ENCODE data around the gene AMOTL1.

Gene AMOTL1

DNA sequence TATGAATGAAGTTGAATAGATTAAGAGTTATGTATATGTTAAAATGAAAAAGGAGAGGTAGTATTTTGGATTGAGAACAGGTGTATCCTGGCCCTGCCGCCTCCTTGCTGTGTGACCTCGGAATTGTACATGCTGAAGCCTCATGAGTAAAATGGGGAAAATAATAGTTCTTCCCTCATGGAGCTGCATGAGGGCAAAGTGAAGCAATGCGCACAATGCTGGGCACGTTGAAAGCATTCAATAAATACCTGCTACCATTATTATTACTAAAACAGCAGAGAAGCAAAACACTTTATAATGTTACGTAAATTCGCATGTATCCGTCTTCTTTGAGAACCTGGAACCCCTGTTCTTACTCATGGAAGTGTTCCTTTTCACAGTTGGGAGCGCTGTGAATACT is 5.7 kb downstream of the AMOTL1 start:
- WGBS (ENCODE audit: extremely low coverage, insufficient coverage, low lambda C conversion rate), result no CpG with 5 or more reads among the region's 8 CpGs
- Histone ChIP-seq H2BK15ac (replicated peaks; ENCODE audit: low read depth) (no peak overlapping the region), H2BK5ac (ENCODE audit: low read length) (no peak overlapping the region), H4K8ac (ENCODE audit: low read depth, low read length) (no peak overlapping the region), H3K9ac (ENCODE audit: low read length) (no peak overlapping the region), H2BK120ac (ENCODE audit: low read depth, low read length) (no peak overlapping the region), H3K4me1 (ENCODE audit: control insufficient read depth, low read depth, low read length) (peaks cover 26% of the 10 kb centered on the region), H3K27ac (ENCODE audit: low read depth, low read length) (no peak overlapping the region), H2AK5ac (ENCODE audit: low read length) (no peak overlapping the region), H3K4ac (ENCODE audit: low read depth, low read length) (no peak overlapping the region), H3K4me2 (ENCODE audit: low read length) (no peak overlapping the region), H3K23ac (ENCODE audit: low read length) (no peak overlapping the region), H3K79me2 (ENCODE audit: control insufficient read depth, insufficient read depth, low read length) (peaks cover 91% of the 10 kb centered on the region), H3K36me3 (ENCODE audit: control insufficient read depth, insufficient read depth, low read length) (no peaks in the 10 kb centered on the region), H3K18ac (ENCODE audit: low read length) (no peak overlapping the region), H3K27me3 (ENCODE audit: insufficient read depth, low read length, poor library complexity) (no peaks in the 10 kb centered on the region), H3K56ac (ENCODE audit: low read length) (no peak overlapping the region), H4K5ac (ENCODE audit: low read length) (no peak overlapping the region), H3K4me3 (ENCODE audit: low read length) (no peak overlapping the region), H3K79me1 (ENCODE audit: low read length) (peaks cover 10% of the 10 kb centered on the region)
- no peak for DNase-seq

DNA sequence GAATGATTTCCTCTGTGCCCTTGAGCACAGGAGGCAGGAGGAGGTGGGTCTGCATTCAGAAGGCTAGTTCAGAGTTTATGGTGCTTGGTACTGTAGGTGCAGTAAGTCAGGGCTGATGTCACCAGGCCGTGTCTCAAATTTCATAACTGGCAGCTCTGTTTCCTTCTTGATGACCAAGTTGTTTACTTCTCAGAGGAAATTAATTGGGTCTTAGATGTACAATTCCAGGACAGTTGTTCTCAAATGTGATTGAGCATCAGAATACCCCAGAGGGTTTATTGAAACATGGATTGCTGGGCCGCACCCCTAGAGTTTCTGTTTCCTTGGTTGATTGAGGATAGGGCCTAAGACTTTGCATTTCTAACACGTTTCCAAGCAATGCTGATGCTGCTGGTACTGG is 6.2 kb downstream of the AMOTL1 start:
- H3K4me3 ChIP-seq (ENCODE audit: low read length), result no peak overlapping the region
- H3K18ac ChIP-seq (ENCODE audit: low read length), result no peak overlapping the region
- H3K9ac ChIP-seq (ENCODE audit: low read length), result no peak overlapping the region
- H2BK5ac ChIP-seq (ENCODE audit: low read length), result no peak overlapping the region
- WGBS (ENCODE audit: extremely low coverage, insufficient coverage, low lambda C conversion rate), result no CpG with 5 or more reads among the region's 3 CpGs
- no peak overlapping the region for H4K8ac ChIP-seq (ENCODE audit: low read depth, low read length)
- H3K36me3 ChIP-seq (ENCODE audit: control insufficient read depth, insufficient read depth, low read length), result no peaks in the 10 kb centered on the region
- no peak overlapping the region for H3K4me2 ChIP-seq (ENCODE audit: low read length)
- H3K27ac ChIP-seq (ENCODE audit: low read depth, low read length), result no peak overlapping the region
- peaks cover 10% of the 10 kb centered on the region for H3K79me1 ChIP-seq (ENCODE audit: low read length)
- no peak overlapping the region for H3K23ac ChIP-seq (ENCODE audit: low read length)
- H4K5ac ChIP-seq (ENCODE audit: low read length), result no peak overlapping the region
- peaks cover 91% of the 10 kb centered on the region for H3K79me2 ChIP-seq (ENCODE audit: control insufficient read depth, insufficient read depth, low read length)
- no peaks in the 10 kb centered on the region for H3K27me3 ChIP-seq (ENCODE audit: insufficient read depth, low read length, poor library complexity)
- H3K56ac ChIP-seq (ENCODE audit: low read length), result no peak overlapping the region
- H2BK120ac ChIP-seq (ENCODE audit: low read depth, low read length), result no peak overlapping the region
- H2AK5ac ChIP-seq (ENCODE audit: low read length), result no peak overlapping the region
- no peak overlapping the region for H2BK15ac ChIP-seq (replicated peaks; ENCODE audit: low read depth)
- H3K4ac ChIP-seq (ENCODE audit: low read depth, low read length), result no peak overlapping the region
- peaks cover 26% of the 10 kb centered on the region for H3K4me1 ChIP-seq (ENCODE audit: control insufficient read depth, low read depth, low read length)
- DNase-seq, result no peak

DNA sequence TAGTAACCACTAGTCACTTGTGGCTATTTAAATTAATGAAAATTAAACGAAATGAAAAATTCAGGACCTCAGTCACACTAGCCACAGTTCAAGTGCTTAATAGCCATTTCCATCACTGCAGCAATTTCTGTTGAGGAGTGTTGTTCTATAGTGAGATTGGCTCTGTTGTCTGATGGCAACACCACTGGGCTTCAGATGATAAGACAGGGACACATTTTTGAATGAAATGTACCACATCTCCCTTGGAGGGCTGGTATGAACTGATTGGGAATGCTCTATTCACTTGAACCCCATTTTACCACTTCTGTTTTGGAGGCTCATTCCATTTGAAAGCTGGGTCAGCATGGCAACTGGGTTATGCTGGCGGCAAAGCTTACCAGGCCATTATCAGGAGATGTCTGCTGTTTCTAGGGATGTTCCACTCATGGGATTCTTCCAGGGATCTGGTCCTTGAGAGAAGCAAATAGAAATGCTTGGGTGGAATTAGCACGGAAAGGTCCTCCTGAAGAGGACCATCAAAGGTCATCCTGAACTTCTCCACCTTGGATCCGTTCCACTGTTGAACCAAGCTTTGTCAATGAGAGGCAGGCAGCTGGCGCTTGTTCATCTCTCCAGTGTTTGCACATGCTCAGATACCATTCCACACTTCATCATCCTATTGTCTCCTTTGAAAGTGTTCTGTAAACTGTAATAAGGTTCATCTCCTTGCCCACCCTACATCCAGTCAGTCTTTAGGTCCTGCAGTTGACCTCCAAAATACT is 7.6 kb downstream of the AMOTL1 start:
- peaks cover 89% of the 10 kb centered on the region for H3K79me2 ChIP-seq (ENCODE audit: control insufficient read depth, insufficient read depth, low read length)
- no peak overlapping the region for H3K4ac ChIP-seq (ENCODE audit: low read depth, low read length)
- no peak overlapping the region for H2BK5ac ChIP-seq (ENCODE audit: low read length)
- no peak overlapping the region for H2BK120ac ChIP-seq (ENCODE audit: low read depth, low read length)
- H3K27me3 ChIP-seq (ENCODE audit: insufficient read depth, low read length, poor library complexity), result no peaks in the 10 kb centered on the region
- no peak overlapping the region for H2AK5ac ChIP-seq (ENCODE audit: low read length)
- H3K56ac ChIP-seq (ENCODE audit: low read length), result peak overlapping the region; percentile 0
- H3K4me1 ChIP-seq (ENCODE audit: control insufficient read depth, low read depth, low read length), result peaks cover 28% of the 10 kb centered on the region
- H3K23ac ChIP-seq (ENCODE audit: low read length), result no peak overlapping the region
- H3K79me1 ChIP-seq (ENCODE audit: low read length), result peaks cover 10% of the 10 kb centered on the region
- H3K9ac ChIP-seq (ENCODE audit: low read length), result no peak overlapping the region
- no peak overlapping the region for H4K8ac ChIP-seq (ENCODE audit: low read depth, low read length)
- no peak overlapping the region for H3K4me3 ChIP-seq (ENCODE audit: low read length)
- H3K36me3 ChIP-seq (ENCODE audit: control insufficient read depth, insufficient read depth, low read length), result no peaks in the 10 kb centered on the region
- no peak overlapping the region for H2BK15ac ChIP-seq (replicated peaks; ENCODE audit: low read depth)
- DNase-seq, result no peak
- no peak overlapping the region for H3K18ac ChIP-seq (ENCODE audit: low read length)
- no CpG with 5 or more reads among the region's 5 CpGs for WGBS (ENCODE audit: extremely low coverage, insufficient coverage, low lambda C conversion rate)
- no peak overlapping the region for H3K27ac ChIP-seq (ENCODE audit: low read depth, low read length)
- peak overlapping the region; percentile 4 for H3K4me2 ChIP-seq (ENCODE audit: low read length)
- no peak overlapping the region for H4K5ac ChIP-seq (ENCODE audit: low read length)

DNA sequence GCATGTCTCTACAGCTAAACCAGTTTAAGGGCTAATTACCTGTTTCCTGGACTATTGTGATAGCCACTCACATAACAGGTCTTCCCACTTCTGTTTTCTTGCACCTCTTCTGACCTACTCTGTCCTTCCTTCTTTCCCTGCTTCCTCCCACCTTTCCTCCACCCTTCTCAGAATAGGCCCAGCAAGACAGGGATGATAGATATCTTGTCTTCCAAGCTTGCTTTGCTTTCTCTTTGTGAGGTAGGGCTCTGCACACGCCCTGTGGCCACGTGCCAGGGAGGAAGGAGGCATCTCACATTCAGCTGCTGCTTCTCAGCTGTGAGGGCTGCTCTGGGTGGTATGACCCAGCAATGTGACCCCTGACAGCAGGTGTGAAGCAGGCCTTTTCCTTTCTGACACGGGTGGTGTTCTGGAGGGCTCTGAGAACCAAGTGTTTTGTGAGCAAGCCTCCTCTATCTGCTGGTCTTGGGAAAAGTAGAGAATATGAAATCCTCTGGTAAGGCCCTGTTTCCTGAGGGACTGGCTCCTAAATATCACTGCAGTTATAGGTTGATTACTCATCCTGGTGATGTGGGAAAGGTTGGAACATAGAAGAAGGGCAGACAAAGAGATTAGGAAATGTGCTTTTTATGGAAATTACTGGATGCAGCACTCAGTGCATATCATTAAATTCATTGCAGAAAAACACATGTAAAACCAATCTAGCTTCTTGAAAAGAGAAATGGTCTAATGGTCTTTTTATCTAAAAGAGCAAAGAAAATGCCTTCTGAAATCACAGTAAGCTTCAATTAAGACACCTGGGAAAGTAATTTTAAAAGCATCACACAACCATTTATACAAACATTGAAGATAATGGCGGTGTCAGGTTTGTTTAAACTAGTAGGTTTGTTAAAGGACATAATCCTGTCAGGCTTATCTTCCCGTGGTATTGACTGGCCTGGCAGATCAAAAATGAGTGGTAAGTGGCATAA is 8.5 kb downstream of the AMOTL1 start:
- H3K4me2 ChIP-seq (ENCODE audit: low read length), result no peak overlapping the region
- no peak overlapping the region for H3K4me3 ChIP-seq (ENCODE audit: low read length)
- H3K4ac ChIP-seq (ENCODE audit: low read depth, low read length), result no peak overlapping the region
- H2BK120ac ChIP-seq (ENCODE audit: low read depth, low read length), result no peak overlapping the region
- H3K79me1 ChIP-seq (ENCODE audit: low read length), result peaks cover 10% of the 10 kb centered on the region
- no peak overlapping the region for H3K27ac ChIP-seq (ENCODE audit: low read depth, low read length)
- H3K4me1 ChIP-seq (ENCODE audit: control insufficient read depth, low read depth, low read length), result peaks cover 26% of the 10 kb centered on the region
- H2BK5ac ChIP-seq (ENCODE audit: low read length), result no peak overlapping the region
- H3K36me3 ChIP-seq (ENCODE audit: control insufficient read depth, insufficient read depth, low read length), result no peaks in the 10 kb centered on the region
- H3K56ac ChIP-seq (ENCODE audit: low read length), result peak overlapping the region; percentile 0
- H3K23ac ChIP-seq (ENCODE audit: low read length), result no peak overlapping the region
- H4K8ac ChIP-seq (ENCODE audit: low read depth, low read length), result no peak overlapping the region
- DNase-seq, result peak; percentile 86
- H3K18ac ChIP-seq (ENCODE audit: low read length), result no peak overlapping the region
- H2AK5ac ChIP-seq (ENCODE audit: low read length), result no peak overlapping the region
- no peak overlapping the region for H2BK15ac ChIP-seq (replicated peaks; ENCODE audit: low read depth)
- H3K79me2 ChIP-seq (ENCODE audit: control insufficient read depth, insufficient read depth, low read length), result peaks cover 88% of the 10 kb centered on the region
- no peaks in the 10 kb centered on the region for H3K27me3 ChIP-seq (ENCODE audit: insufficient read depth, low read length, poor library complexity)
- H4K5ac ChIP-seq (ENCODE audit: low read length), result no peak overlapping the region
- WGBS (ENCODE audit: extremely low coverage, insufficient coverage, low lambda C conversion rate), result no CpG with 5 or more reads among the region's 5 CpGs
- H3K9ac ChIP-seq (ENCODE audit: low read length), result no peak overlapping the region

DNA sequence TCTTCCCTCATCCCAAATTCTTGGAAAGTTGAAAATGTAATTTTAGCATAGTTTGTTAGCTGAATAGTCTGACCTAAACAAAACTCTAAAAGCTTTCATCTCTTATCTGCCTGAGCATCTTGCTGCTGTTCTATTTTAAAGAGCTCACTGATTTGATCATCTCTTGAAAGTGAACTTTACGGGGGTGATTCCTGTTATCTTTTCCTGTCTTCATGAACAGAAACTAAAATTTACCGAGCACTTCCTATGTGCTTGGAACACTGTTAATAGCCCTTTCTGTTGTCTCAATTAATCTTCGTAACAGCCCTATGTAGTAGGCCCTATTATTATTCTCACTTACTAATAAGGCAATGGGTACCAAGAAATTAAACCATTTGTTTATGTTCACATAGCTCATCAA is 12.3 kb downstream of the AMOTL1 start:
- Histone ChIP-seq H4K5ac (ENCODE audit: low read length) (no peak overlapping the region), H3K4me2 (ENCODE audit: low read length) (no peak overlapping the region), H3K9ac (ENCODE audit: low read length) (no peak overlapping the region), H3K27ac (ENCODE audit: low read depth, low read length) (no peak overlapping the region), H2BK5ac (ENCODE audit: low read length) (no peak overlapping the region), H3K27me3 (ENCODE audit: insufficient read depth, low read length, poor library complexity) (no peaks in the 10 kb centered on the region), H3K4me3 (ENCODE audit: low read length) (no peak overlapping the region), H3K56ac (ENCODE audit: low read length) (no peak overlapping the region), H4K8ac (ENCODE audit: low read depth, low read length) (no peak overlapping the region), H2BK15ac (replicated peaks; ENCODE audit: low read depth) (no peak overlapping the region), H3K4ac (ENCODE audit: low read depth, low read length) (no peak overlapping the region), H3K36me3 (ENCODE audit: control insufficient read depth, insufficient read depth, low read length) (no peaks in the 10 kb centered on the region), H3K79me1 (ENCODE audit: low read length) (peaks cover 11% of the 10 kb centered on the region), H2AK5ac (ENCODE audit: low read length) (no peak overlapping the region), H2BK120ac (ENCODE audit: low read depth, low read length) (no peak overlapping the region), H3K18ac (ENCODE audit: low read length) (no peak overlapping the region), H3K23ac (ENCODE audit: low read length) (no peak overlapping the region), H3K4me1 (ENCODE audit: control insufficient read depth, low read depth, low read length) (peaks cover 29% of the 10 kb centered on the region), H3K79me2 (ENCODE audit: control insufficient read depth, insufficient read depth, low read length) (peaks cover 73% of the 10 kb centered on the region)
- DNase-seq, result no peak
- WGBS (ENCODE audit: extremely low coverage, insufficient coverage, low lambda C conversion rate), result no CpG with 5 or more reads among the region's 3 CpGs

Measured in mesendoderm (in vitro differentiated cells).